Psoas muscle (tissue), 8 donors: ENCODE data around the gene CDKN2AIP. TPM values are rescaled to one million over a fixed set of nuclear protein-coding genes. Genes with fewer than 3 reads are reported as not detected.

Experiments
- ATAC-seq, 4 donors: fragments of 200-7000 bp; cut with Tn5 transposase; one replicate each; pipeline ENCODE4 v1.9.1; 2020; ENCODE audit warnings: moderate library complexity in 3 of 4, mild to moderate bottlenecking in 2 of 4
- DNase-seq, 2 donors: peaks; one replicate each; pipeline ENCODE4 v3.0.0-alpha.2; 2020
- H3K27ac ChIP-seq: fragments of 200-600 bp; one replicate; pipeline ENCODE4 v1.8.0; 2022
- H3K27me3 ChIP-seq, 3 donors: fragments of 200-600 bp in 1 of 3; one replicate each; pipeline versions ENCODE4 v1.6.1 to v1.8.0; 2013 to 2022; ENCODE audit warnings: low read length in 2 of 3, mild to moderate bottlenecking in 2 of 3, moderate library complexity in 1 of 3; ENCODE audit not compliant: insufficient read depth in 3 of 3
- H3K36me3 ChIP-seq, 2 donors: fragments of 200-600 bp in 1 of 2; one replicate each; pipeline versions ENCODE4 v1.6.1 to v1.8.0; 2013 to 2022; ENCODE audit warnings: low read depth in 1 of 2, mild to moderate bottlenecking in 1 of 2, moderate library complexity in 1 of 2; ENCODE audit not compliant: insufficient read depth in 1 of 2
- H3K4me1 ChIP-seq: fragments of 200-600 bp; one replicate; pipeline ENCODE4 v1.8.0; 2022
- H3K4me3 ChIP-seq: fragments of 200-600 bp; one replicate; pipeline ENCODE4 v1.8.0; 2022; ENCODE audit warnings: mild to moderate bottlenecking
- H3K9me3 ChIP-seq: fragments of 200-600 bp; one replicate; pipeline ENCODE4 v1.8.0; 2022
- CTCF ChIP-seq: fragments of 200-600 bp; IDR thresholded peaks from one replicate; pipeline ENCODE4 v1.8.0; 2022; ENCODE audit warnings: antibody characterized with exemption
- WGBS, 3 donors: extraction: QIAGEN DNeasy Blood & Tissue Kit; methylation state at CpG; one replicate each; pipeline versions ENCODE4 v1.1.6 to v1.1.7; 2013; 5-methylcytosine and 5-hydroxymethylcytosine counted together
- intact Hi-C, 2 donors: fragments of 100-400 bp; cut with DNase I; formaldehyde crosslinking; loops; one replicate each; pipeline versions ENCODE4 v1.11.0 to v1.14.2; 2022
- polyA plus RNA-seq, 3 donors: library from polyadenylated mRNA; stranded (reverse); fragments of 200-250 nt; gene quantifications; one replicate each; pipeline ENCODE4 v1.2.3, GENCODE V29; 2013
- total RNA-seq, 4 donors: library from RNA; stranded (reverse); fragmentation: NEBNext Ultra II Directional in 2 of 4; extraction: Animal tissue kit (Norgen Biotek cat#: 25700) in 2 of 4; gene quantifications; one replicate each; pipeline versions ENCODE4 v1.2.1 to v1.2.4, GENCODE V29; 2021 to 2023
- donor health status: healthy with polysubstance abuse.
- donor health status: DM: no; HTN: no; CAD: no; lungs with moderate emphysema.
- donor health status: Bipolar disorder and iron deficiency.
- donor health status: healthy.
- donor health status: DM: yes; HTN: yes; CAD: no.
- donor health status: DM: no; HTN: no; CAD: no.
- donor health status: DM: no; HTN: no; CAD: no.
- donor health status: DM: yes; HTN: yes; CAD: no.

The CDKN2AIP gene
- total and polyA plus RNA-seq, 7 donors: 6.5 to 21.0 (median 8.8) TPM

DNA sequence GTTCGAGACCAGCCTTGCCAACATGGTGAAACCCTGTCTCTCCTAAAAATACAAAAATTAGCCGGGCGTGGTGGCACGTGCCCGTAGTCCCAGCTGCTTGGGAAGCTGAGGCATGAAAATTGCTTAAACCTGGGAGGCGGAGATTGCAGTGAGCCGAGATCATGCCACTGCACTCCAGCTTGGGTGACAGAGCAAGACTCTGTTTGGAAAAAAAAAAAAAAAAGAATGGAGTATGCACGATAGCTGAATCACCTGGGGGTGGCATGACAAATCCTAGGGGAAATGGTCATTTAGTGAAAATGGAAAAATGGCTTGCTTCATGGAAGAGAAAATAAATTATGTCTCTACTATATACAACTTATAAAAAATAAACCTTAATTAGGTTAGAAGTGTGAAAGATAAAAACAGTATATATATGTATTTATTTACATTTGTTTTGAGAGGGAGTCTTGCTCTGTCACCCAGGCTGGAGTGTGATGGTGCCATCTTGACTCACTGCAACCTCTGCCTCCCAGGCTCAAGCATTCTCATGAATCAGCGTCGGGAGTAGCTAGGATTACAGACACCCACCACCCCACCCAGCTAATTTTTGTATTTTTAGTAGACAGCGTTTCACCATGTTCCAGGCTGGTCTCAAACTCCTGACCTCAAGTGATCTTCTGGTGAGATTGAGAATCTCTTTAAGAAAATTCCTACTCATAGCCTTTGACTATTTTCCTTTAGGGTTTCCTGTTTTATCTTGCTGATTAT, 41.1 kb downstream of the CDKN2AIP start:
- Histone ChIP-seq H3K4me1 (no peaks in the 10 kb centered on the region), H3K27me3 (no peaks in the 10 kb centered on the region), H3K4me3 (no peak overlapping the region), H3K27ac (no peak overlapping the region), H3K9me3 (no peaks in the 10 kb centered on the region), H3K36me3 (no peaks in the 10 kb centered on the region)
- DNase-seq: no peak
- TF ChIP-seq CTCF: no peak
- ATAC-seq: no peak
- 53 to 58% (median 57%) methylated on average over 11 of the region's 11 CpGs for WGBS, 3 donors
- intact Hi-C loops: no loop called here

- Histone ChIP-seq H3K9me3 (peaks cover 4% of the 10 kb centered on the region), H3K27ac (no peak overlapping the region), H3K27me3 (no peaks in the 10 kb centered on the region), H3K4me1 (no peaks in the 10 kb centered on the region), H3K4me3 (no peak overlapping the region), H3K36me3 (peaks cover 2 to 23% of the 10 kb centered on the region in 2 donors)
- ATAC-seq (no peak), DNase-seq (no peak)
- 88 to 92% (median 89%) methylated on average over 3 of the region's 3 CpGs for WGBS, 3 donors
- intact Hi-C loops: no loop called here
- no peak for TF ChIP-seq CTCF
Observed at GRCh38 chr4:183492791-183493222, 48.4 kb downstream of the CDKN2AIP start.

DNA sequence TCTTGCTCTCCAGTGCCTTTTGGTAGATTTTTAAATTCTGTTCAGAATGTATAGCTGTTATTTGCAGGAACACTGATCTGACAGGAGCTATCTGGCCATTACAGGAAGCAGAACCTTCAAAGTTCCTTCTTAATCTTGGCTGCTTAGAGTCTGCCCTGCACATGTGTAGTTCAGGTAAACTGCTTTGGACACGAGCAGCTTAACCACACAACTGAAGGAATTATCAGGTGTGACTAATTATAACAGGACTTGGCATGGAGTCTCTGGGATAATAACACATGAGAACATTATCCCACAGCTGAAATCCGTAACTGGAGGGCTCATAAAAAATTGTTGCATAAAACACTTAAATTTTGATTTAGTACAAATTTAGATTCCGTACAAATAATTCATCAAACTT, 48.8 kb downstream of the CDKN2AIP start:
- no peak overlapping the region for H3K4me3 ChIP-seq
- no peak for ATAC-seq
- H3K9me3 ChIP-seq: peaks cover 4% of the 10 kb centered on the region
- H3K27me3 ChIP-seq: no peaks in the 10 kb centered on the region
- DNase-seq: no peak
- peaks cover 2 to 23% of the 10 kb centered on the region in 2 donors for H3K36me3 ChIP-seq
- no peak overlapping the region for H3K27ac ChIP-seq
- no peak for TF ChIP-seq CTCF
- intact Hi-C loops: no loop called here
- no peaks in the 10 kb centered on the region for H3K4me1 ChIP-seq
- WGBS, 3 donors: 71 to 83% (median 78%) methylated on average over 3 of the region's 3 CpGs

- ATAC-seq (no peak), DNase-seq (no peak)
- Histone ChIP-seq H3K36me3 (peaks cover 2 to 23% of the 10 kb centered on the region in 2 donors), H3K27me3 (no peaks in the 10 kb centered on the region), H3K27ac (no peak overlapping the region), H3K4me1 (no peaks in the 10 kb centered on the region), H3K9me3 (peaks cover 4% of the 10 kb centered on the region), H3K4me3 (no peak overlapping the region)
- intact Hi-C loops: no loop called here
- WGBS, 3 donors: 79 to 85% (median 80%) methylated on average over 3 of the region's 3 CpGs
- TF ChIP-seq CTCF: no peak
Observed at GRCh38 chr4:183495184-183495583, 50.7 kb downstream of the CDKN2AIP start.

Other genes starting within 250 kb of the CDKN2AIP start
- not detected for gene CLDN22, start 124.4 kb upstream of the CDKN2AIP start, total RNA-seq
- gene CLDN22, start 124.4 kb upstream of the CDKN2AIP start, polyA plus RNA-seq: not detected
- not detected for gene CLDN24, start 122.2 kb upstream of the CDKN2AIP start, total RNA-seq
- not detected for gene CLDN24, start 122.2 kb upstream of the CDKN2AIP start, polyA plus RNA-seq
- gene ING2, start 60.4 kb downstream of the CDKN2AIP start, total RNA-seq: 10 to 100 TPM in 1 of 4 donors, 1 to 10 TPM in 3; 6.3 to 21.7 (median 8.3) TPM
- 10 to 100 TPM; 13.6 to 35.1 (median 28.0) TPM for gene ING2, start 60.4 kb downstream of the CDKN2AIP start, polyA plus RNA-seq
- 10 to 100 TPM; 19.1 to 33.5 (median 29.8) TPM for gene RWDD4, start 214.5 kb downstream of the CDKN2AIP start, total RNA-seq
- 10 to 100 TPM; 22.7 to 51.1 (median 37.2) TPM for gene RWDD4, start 214.5 kb downstream of the CDKN2AIP start, polyA plus RNA-seq
- gene TRAPPC11, start 214.7 kb downstream of the CDKN2AIP start, total RNA-seq: 10 to 100 TPM; 20.6 to 24.3 (median 23.9) TPM
- 10 to 100 TPM; 10.5 to 17.0 (median 11.3) TPM for gene TRAPPC11, start 214.7 kb downstream of the CDKN2AIP start, polyA plus RNA-seq